Lung (tissue), 12 donors: ENCODE results near the gene DTNB. TPM values are rescaled to one million over a fixed set of nuclear protein-coding genes. Genes with fewer than 3 reads are reported as not detected.

Experiments used
- ATAC-seq: fragments of 200-7000 bp; cut with Tn5 transposase; one replicate; pipeline ENCODE4 v1.9.1; 2020; ENCODE audit warnings: moderate number of reproducible peaks; ENCODE audit not compliant: insufficient read depth, low FRiP score
- DNase-seq, 3 donors: peaks; one replicate each; pipeline ENCODE4 v3.0.0-alpha.2; 2013 to 2017
- H3K27ac ChIP-seq, 2 donors: one replicate each; pipeline ENCODE4 v1.5.1; 2013; ENCODE audit warnings: mild to moderate bottlenecking in 2 of 2, moderate library complexity in 2 of 2, control low read depth in 1 of 2, inconsistent platforms in 1 of 2, low read depth in 1 of 2, low read length in 1 of 2
- H3K27me3 ChIP-seq, 3 donors: one replicate each; pipeline ENCODE4 v1.5.1; 2013; ENCODE audit warnings: low read length in 2 of 3; ENCODE audit not compliant: control insufficient read depth in 3 of 3, insufficient read depth in 3 of 3
- H3K36me3 ChIP-seq, 4 donors: one replicate each; pipeline ENCODE4 v1.5.1; 2013; ENCODE audit warnings: low read length in 4 of 4, mild to moderate bottlenecking in 1 of 4, moderate library complexity in 1 of 4; ENCODE audit not compliant: control insufficient read depth in 4 of 4, insufficient read depth in 4 of 4
- H3K4me1 ChIP-seq, 5 donors: one replicate each; pipeline ENCODE4 v1.5.1; 2013; ENCODE audit warnings: low read length in 5 of 5, mild to moderate bottlenecking in 2 of 5, moderate library complexity in 1 of 5; ENCODE audit not compliant: control insufficient read depth in 5 of 5, insufficient read depth in 5 of 5
- H3K4me3 ChIP-seq: one replicate; pipeline ENCODE4 v1.5.1; 2013; ENCODE audit warnings: mild to moderate bottlenecking, control low read depth, moderate library complexity
- H3K9ac ChIP-seq, 2 donors: one replicate each; pipeline ENCODE4 v1.5.1; 2013; ENCODE audit warnings: low read length in 2 of 2, control low read depth in 1 of 2; ENCODE audit not compliant: insufficient read depth in 1 of 2
- H3K9me3 ChIP-seq, 4 donors: one replicate each; pipeline ENCODE4 v1.5.1; 2013; ENCODE audit warnings: low read length in 3 of 4, mild to moderate bottlenecking in 1 of 4, moderate library complexity in 1 of 4; ENCODE audit not compliant: control insufficient read depth in 4 of 4, insufficient read depth in 3 of 4
- CTCF ChIP-seq: IDR thresholded peaks from 2 replicates; pipeline ENCODE4 v1.5.1; 2012; ENCODE audit warnings: mild to moderate bottlenecking; ENCODE audit errors: control extremely low read depth, extremely low read depth
- WGBS, 2 donors: extraction: QIAGEN DNeasy Blood & Tissue Kit; methylation state at CpG; one replicate each; pipeline ENCODE4 v1.1.7; 2013; 5-methylcytosine and 5-hydroxymethylcytosine counted together
- polyA plus RNA-seq, 2 donors: library from polyadenylated mRNA; stranded (reverse); fragments of 200-250 nt; gene quantifications; one replicate each; pipeline ENCODE4 v1.2.1, GENCODE V29; 2013
- total RNA-seq, 2 donors: library from RNA; depleted of rRNA in 1 of 2; stranded (reverse); fragments of >200 nt in 1 of 2; gene quantifications; one replicate each; pipeline ENCODE4 v1.2.1, GENCODE V29; 2014 to 2021
- donor health status: control.
- donor health status: control.
- donor health status: Bipolar disorder and iron deficiency.
- donor health status: healthy.
- donor health status: DM: yes; HTN: yes; CAD: no.

The DTNB gene
- total and polyA plus RNA-seq, 4 donors = 10.1 to 35.2 (median 20.4) TPM

GRCh38 chr2:25443766-25444165 is 229.6 kb downstream of the DTNB start:
- Histone ChIP-seq H3K36me3 (peaks cover 0 to 3% (median under 1%) of the 10 kb centered on the region in 4 donors), H3K27me3 (no peaks in the 10 kb centered on the region), H3K9ac (no peak overlapping the region), H3K4me1 (no peaks in the 10 kb centered on the region), H3K27ac (no peak overlapping the region), H3K4me3 (no peak overlapping the region), H3K9me3 (no peaks in the 10 kb centered on the region)
- DNase-seq = no peak
- no peak for ATAC-seq
- no peak for TF ChIP-seq CTCF
- 93 to 95% methylated on average over 3 of the region's 3 CpGs for WGBS, 2 donors

GRCh38 chr2:25441353-25441752 is 232.0 kb downstream of the DTNB start:
- no peak for TF ChIP-seq CTCF
- H3K9me3 ChIP-seq = no peaks in the 10 kb centered on the region
- no peak overlapping the region for H3K4me3 ChIP-seq
- no peaks in the 10 kb centered on the region for H3K4me1 ChIP-seq
- DNase-seq = no peak
- H3K36me3 ChIP-seq = peaks cover 0 to 3% (median 0%) of the 10 kb centered on the region in 4 donors
- H3K27me3 ChIP-seq = no peaks in the 10 kb centered on the region
- H3K27ac ChIP-seq = no peak overlapping the region
- no peak for ATAC-seq
- 77% methylated on average over 3 of the region's 3 CpGs for WGBS, 2 donors
- H3K9ac ChIP-seq = no peak overlapping the region

- Histone ChIP-seq H3K9ac (no peak overlapping the region), H3K27me3 (no peaks in the 10 kb centered on the region), H3K36me3 (peaks cover 0 to 4% (median 0%) of the 10 kb centered on the region in 4 donors), H3K4me3 (no peak overlapping the region), H3K9me3 (peaks cover 0 to 3% (median 0%) of the 10 kb centered on the region in 4 donors), H3K4me1 (no peaks in the 10 kb centered on the region), H3K27ac (no peak overlapping the region)
- DNase-seq = no peak
- no peak for TF ChIP-seq CTCF
- ATAC-seq = no peak
- 96 to 100% methylated on average over 2 of the region's 2 CpGs for WGBS, 2 donors
These were observed 234.6 kb downstream of the DTNB start for GRCh38 chr2:25438793-25439192.
